Measurements from ENCODE around the gene RERE. TPM values are rescaled to one million over a fixed set of nuclear protein-coding genes. Genes with fewer than 3 reads are reported as not detected.

RERE gene
- total and polyA plus RNA-seq, 12 donors, result 33.4 to 146 (median 72.7) TPM

GRCh38 chr1:8350914-8351684 is 466.3 kb downstream of the RERE start:
- Histone ChIP-seq H3K9me3 (replicated peaks in 1 of 3) (no peaks in the 10 kb centered on the region), H3K4me1 (replicated peaks in 1 of 2) (peaks cover 14 to 25% of the 10 kb centered on the region in 2 donors), H3K27ac (peak overlapping the region in 2 of 5 donors; percentile 81 to 84), H3K36me3 (replicated peaks in 1 of 2) (peaks cover 0 to 29% of the 10 kb centered on the region in 2 donors), H3K27me3 (no peaks in the 10 kb centered on the region), H3K4me3 (no peak overlapping the region)
- intact Hi-C loops (cut with DNase I), result no loop called here
- peak in 1 of 7 donors; percentile 61 for DNase-seq
- WGBS, 4 donors, result 90 to 97% (median 91%) methylated on average over 12 to 24 of the region's 24 CpGs
- no peak for TF ChIP-seq POLR2A (IDR thresholded peaks at IDR 0.05)
- TF ChIP-seq, protein P1, sequence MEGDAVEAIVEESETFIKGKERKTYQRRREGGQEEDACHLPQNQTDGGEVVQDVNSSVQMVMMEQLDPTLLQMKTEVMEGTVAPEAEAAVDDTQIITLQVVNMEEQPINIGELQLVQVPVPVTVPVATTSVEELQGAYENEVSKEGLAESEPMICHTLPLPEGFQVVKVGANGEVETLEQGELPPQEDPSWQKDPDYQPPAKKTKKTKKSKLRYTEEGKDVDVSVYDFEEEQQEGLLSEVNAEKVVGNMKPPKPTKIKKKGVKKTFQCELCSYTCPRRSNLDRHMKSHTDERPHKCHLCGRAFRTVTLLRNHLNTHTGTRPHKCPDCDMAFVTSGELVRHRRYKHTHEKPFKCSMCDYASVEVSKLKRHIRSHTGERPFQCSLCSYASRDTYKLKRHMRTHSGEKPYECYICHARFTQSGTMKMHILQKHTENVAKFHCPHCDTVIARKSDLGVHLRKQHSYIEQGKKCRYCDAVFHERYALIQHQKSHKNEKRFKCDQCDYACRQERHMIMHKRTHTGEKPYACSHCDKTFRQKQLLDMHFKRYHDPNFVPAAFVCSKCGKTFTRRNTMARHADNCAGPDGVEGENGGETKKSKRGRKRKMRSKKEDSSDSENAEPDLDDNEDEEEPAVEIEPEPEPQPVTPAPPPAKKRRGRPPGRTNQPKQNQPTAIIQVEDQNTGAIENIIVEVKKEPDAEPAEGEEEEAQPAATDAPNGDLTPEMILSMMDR (IDR thresholded peaks at IDR 0.05), result no peak

- H3K27ac ChIP-seq, result peak overlapping the region in 2 of 5 donors; percentile 34 to 62
- peak in 1 of 7 donors; percentile 22 for DNase-seq
- WGBS, 4 donors, result 64 to 88% (median 68%) methylated on average over 5 to 14 of the region's 14 CpGs
- H3K36me3 ChIP-seq (replicated peaks in 1 of 2), result peaks cover 0 to 18% of the 10 kb centered on the region in 2 donors
- no peak overlapping the region for H3K4me3 ChIP-seq
- no peaks in the 10 kb centered on the region for H3K9me3 ChIP-seq (replicated peaks in 1 of 3)
- no peaks in the 10 kb centered on the region for H3K27me3 ChIP-seq
- intact Hi-C loops (cut with DNase I), result no loop called here
- peaks cover 14 to 25% of the 10 kb centered on the region in 2 donors for H3K4me1 ChIP-seq (replicated peaks in 1 of 2)
- TF ChIP-seq POLR2A (IDR thresholded peaks at IDR 0.05), result no peak
- TF ChIP-seq, protein P1 (IDR thresholded peaks at IDR 0.05), result no peak
Observed at GRCh38 chr1:8349961-8350360, 467.5 kb downstream of the RERE start.

DNA sequence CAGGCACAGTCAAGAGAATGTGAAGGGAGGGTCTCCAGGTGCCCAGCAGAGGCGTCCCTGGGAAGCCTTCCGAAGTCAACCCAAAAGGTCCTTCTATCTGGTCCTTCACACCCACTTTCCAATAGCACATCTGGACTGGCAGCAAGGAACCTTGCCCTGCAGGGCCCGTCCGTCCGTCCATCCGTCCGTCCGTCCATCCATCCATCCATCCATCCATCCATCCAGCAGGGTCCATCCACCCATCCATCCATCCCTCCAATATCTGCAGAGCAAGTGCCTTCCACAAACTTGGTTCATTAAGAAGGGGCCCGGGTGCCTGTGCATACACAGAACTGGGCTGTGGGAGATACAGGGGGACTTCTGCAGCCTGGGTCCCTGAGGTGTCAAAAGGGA is 468.0 kb downstream of the RERE start:
- Histone ChIP-seq H3K36me3 (replicated peaks in 1 of 2) (peaks cover 0 to 13% of the 10 kb centered on the region in 2 donors), H3K4me1 (replicated peaks in 1 of 2) (peaks cover 14 to 25% of the 10 kb centered on the region in 2 donors), H3K9me3 (replicated peaks in 1 of 3) (no peaks in the 10 kb centered on the region), H3K27me3 (no peaks in the 10 kb centered on the region), H3K27ac (peak overlapping the region in 2 of 5 donors; percentile 34 to 62), H3K4me3 (no peak overlapping the region)
- TF ChIP-seq, protein P1 (IDR thresholded peaks at IDR 0.05), result no peak
- TF ChIP-seq POLR2A (IDR thresholded peaks at IDR 0.05), result no peak
- 77 to 89% (median 83%) methylated on average over 7 to 9 of the region's 9 CpGs for WGBS, 4 donors
- intact Hi-C loops (cut with DNase I), result no loop called here
- DNase-seq, result no peak

DNA sequence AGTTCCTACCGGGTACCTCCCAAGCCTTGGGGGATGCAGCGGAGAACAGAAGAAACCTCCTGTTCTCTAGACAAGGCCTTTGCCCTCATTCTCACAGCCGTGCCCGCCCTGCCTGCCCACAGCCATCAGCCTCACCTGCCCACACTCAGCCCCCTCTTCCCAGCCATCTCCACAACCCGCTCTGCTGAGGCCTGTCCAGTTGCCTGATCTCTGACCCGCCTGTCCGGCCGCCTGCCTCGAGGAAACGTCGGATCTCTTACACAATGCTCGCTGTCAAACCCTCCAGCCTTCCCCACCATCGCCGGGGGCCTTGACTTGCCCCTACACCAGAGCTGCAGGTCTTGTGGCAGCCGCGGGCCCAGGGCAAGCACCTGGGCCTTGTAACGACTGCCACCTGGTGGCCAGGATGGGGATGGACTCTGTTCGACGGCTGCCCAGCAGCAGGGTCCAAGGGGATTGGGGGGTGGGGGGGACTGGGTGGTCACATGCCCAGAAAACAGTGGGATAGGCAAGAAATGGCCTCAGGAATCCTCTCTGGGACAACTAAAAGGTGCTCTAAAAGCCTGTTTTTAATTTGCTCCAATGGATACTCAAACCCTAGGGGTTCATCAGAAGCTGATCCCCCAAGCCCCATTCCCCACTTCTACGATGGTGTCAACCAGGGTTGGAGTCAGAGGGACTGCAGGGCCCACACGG is 468.5 kb downstream of the RERE start:
- DNase-seq, result peak in 6 of 7 donors; percentile 61 to 78 (median 72)
- H3K27ac ChIP-seq, result peak overlapping the region in 1 of 5 donors; percentile 62
- peaks cover 0 to 7% of the 10 kb centered on the region in 2 donors for H3K36me3 ChIP-seq (replicated peaks in 1 of 2)
- peaks cover 16 to 24% of the 10 kb centered on the region in 2 donors for H3K4me1 ChIP-seq (replicated peaks in 1 of 2)
- H3K4me3 ChIP-seq, result no peak overlapping the region
- intact Hi-C loops (cut with DNase I), result no loop called here
- H3K27me3 ChIP-seq, result no peaks in the 10 kb centered on the region
- WGBS, 4 donors, result 24 to 33% (median 29%) methylated on average over 17 to 21 of the region's 21 CpGs
- TF ChIP-seq POLR2A (IDR thresholded peaks at IDR 0.05), result no peak
- TF ChIP-seq, protein P1 (IDR thresholded peaks at IDR 0.05), result peak; percentile 70 to 90 (median 78)
- H3K9me3 ChIP-seq (replicated peaks in 1 of 3), result no peaks in the 10 kb centered on the region

Measured in adrenal gland (tissue), 12 donors.